Neural progenitor cell (in vitro differentiated cells): ENCODE measurements around the gene CYB5RL. TPM values are rescaled to one million over a fixed set of nuclear protein-coding genes. Genes with fewer than 3 reads are reported as not detected.

Experiments used
- DNase-seq: peaks from one replicate; pipeline ENCODE4 v3.0.0-alpha.2; 2016; ENCODE audit warnings: low spot score
- H2AFZ ChIP-seq: fragments of 200-600 bp; sonication (generic); replicated peaks from 2 replicates; pipeline ENCODE4 v1.6.1; 2016; ENCODE audit warnings: antibody characterized with exemption
- H3F3A ChIP-seq: fragments of 200-600 bp; sonication (generic); 2 replicates; pipeline ENCODE4 v1.6.1; 2016; ENCODE audit warnings: antibody characterized with exemption, low read depth
- H3K27ac ChIP-seq: fragments of 200-600 bp; sonication (generic); 2 replicates; pipeline ENCODE4 v1.5.1; 2016; ENCODE audit warnings: mild to moderate bottlenecking
- H3K27me3 ChIP-seq: fragments of 200-600 bp; sonication (generic); 2 replicates; pipeline ENCODE4 v1.6.1; 2016; ENCODE audit warnings: mild to moderate bottlenecking, moderate library complexity
- H3K36me3 ChIP-seq: fragments of 200-600 bp; sonication (generic); 2 replicates; pipeline ENCODE4 v1.5.1; 2016
- H3K4me1 ChIP-seq: fragments of 200-600 bp; sonication (generic); 2 replicates; pipeline ENCODE4 v1.6.1; 2016; ENCODE audit warnings: mixed run types
- H3K4me2 ChIP-seq: fragments of 200-600 bp; sonication (generic); 2 replicates; pipeline ENCODE4 v1.6.1; 2016
- H3K4me3 ChIP-seq: fragments of 200-600 bp; sonication (generic); 2 replicates; pipeline ENCODE4 v1.5.1; 2016
- H3K79me2 ChIP-seq: fragments of 200-600 bp; sonication (generic); 2 replicates; pipeline ENCODE4 v1.6.1; 2016; ENCODE audit warnings: low read depth
- H3K9ac ChIP-seq: fragments of 200-600 bp; sonication (generic); 2 replicates; pipeline ENCODE4 v1.6.1; 2016
- H3K9me3 ChIP-seq: fragments of 200-600 bp; sonication (generic); 2 replicates; pipeline ENCODE4 v1.5.1; 2016; ENCODE audit warnings: low read depth
- H4K20me1 ChIP-seq: fragments of 200-600 bp; sonication (generic); 2 replicates; pipeline ENCODE4 v1.6.1; 2016; ENCODE audit warnings: low read depth
- H3K27ac Mint-ChIP-seq: 3 replicates; pipeline ENCODE4 v1.8.0; 2021; ENCODE audit warnings: mixed read lengths
- H3K27me3 Mint-ChIP-seq: 2 replicates; pipeline ENCODE4 v1.8.0; 2022; ENCODE audit warnings: low read depth, mild to moderate bottlenecking, inconsistent platforms, moderate library complexity, mixed read lengths; ENCODE audit not compliant: insufficient read depth
- H3K36me3 Mint-ChIP-seq: 3 replicates; pipeline ENCODE4 v1.8.0; 2021; ENCODE audit warnings: mixed read lengths
- H3K4me1 Mint-ChIP-seq: 3 replicates; pipeline ENCODE4 v1.8.0; 2021; ENCODE audit warnings: mixed read lengths
- H3K4me3 Mint-ChIP-seq: 3 replicates; pipeline ENCODE4 v1.8.0; 2021; ENCODE audit warnings: mild to moderate bottlenecking, moderate library complexity, mixed read lengths
- H3K9me3 Mint-ChIP-seq: 3 replicates; pipeline ENCODE4 v1.8.0; 2020; ENCODE audit warnings: mixed read lengths
- CTCF ChIP-seq: fragments of 200-600 bp; sonication (generic); IDR thresholded peaks from 2 replicates; pipeline ENCODE4 v1.5.1; 2017; ENCODE audit warnings: antibody characterized with exemption, mild to moderate bottlenecking
- EZH2 ChIP-seq: fragments of 200-600 bp; sonication (generic); IDR thresholded peaks from 2 replicates; pipeline ENCODE4 v1.6.1; 2017; ENCODE audit warnings: antibody characterized with exemption, mild to moderate bottlenecking, moderate library complexity
- EZH2phosphoT487 ChIP-seq: fragments of 200-600 bp; sonication (generic); IDR thresholded peaks from 2 replicates; pipeline ENCODE4 v1.6.1; 2017; ENCODE audit warnings: antibody characterized with exemption
- total RNA-seq: library from RNA; depleted of rRNA; stranded (reverse); fragments of >200 nt; gene quantifications from 2 replicates; pipeline ENCODE4 v1.2.3, GENCODE V29; 2015; ENCODE audit warnings: low replicate concordance

Gene CYB5RL
- total RNA-seq, 1 donor from 2014 or later, result 6.4 TPM

DNA sequence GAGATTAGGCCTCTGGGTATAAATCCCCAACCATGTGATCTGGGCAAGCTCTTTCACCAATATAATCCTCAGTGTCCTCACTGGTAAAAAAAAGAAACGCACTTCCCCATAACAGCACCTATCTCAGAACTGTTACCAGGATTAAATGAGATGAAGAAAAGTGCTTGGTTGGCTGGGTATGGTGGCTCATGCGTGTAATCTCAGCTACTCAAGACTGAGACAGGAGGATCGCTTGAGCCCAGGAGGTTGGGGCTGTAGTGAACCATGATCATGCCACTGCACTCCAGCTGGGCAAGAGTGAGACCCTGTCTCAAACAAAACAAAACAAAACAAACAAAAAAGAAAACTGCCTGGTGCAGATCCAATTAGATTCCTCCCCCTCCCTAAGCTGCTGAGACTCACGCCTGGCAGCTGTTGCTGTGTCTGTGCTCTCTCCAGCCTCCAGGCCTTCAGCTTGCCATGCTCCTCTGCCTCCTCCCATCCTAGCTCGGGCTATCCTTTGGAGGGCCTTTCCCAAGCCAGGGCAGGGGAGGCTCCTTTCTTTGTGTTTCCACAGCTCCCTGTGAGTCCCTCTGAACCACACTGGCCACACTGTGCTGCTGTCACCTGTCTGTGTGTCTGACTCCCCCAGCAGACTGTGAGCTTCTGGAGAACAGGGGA lies 19.0 kb downstream of the CYB5RL start:
- no peaks in the 10 kb centered on the region for H3K9me3 Mint-ChIP-seq
- no peak overlapping the region for H3K9ac ChIP-seq
- H3K4me1 ChIP-seq, result no peaks in the 10 kb centered on the region
- H3K4me3 Mint-ChIP-seq, result no peak overlapping the region
- peaks cover 2% of the 10 kb centered on the region for H3K27me3 Mint-ChIP-seq
- peak overlapping the region; percentile 93 for H3K27ac Mint-ChIP-seq
- H3K4me2 ChIP-seq, result no peak overlapping the region
- H3K36me3 ChIP-seq, result no peaks in the 10 kb centered on the region
- H3K9me3 ChIP-seq, result no peaks in the 10 kb centered on the region
- no peak overlapping the region for H2AFZ ChIP-seq
- H3F3A ChIP-seq, result no peaks in the 10 kb centered on the region
- no peaks in the 10 kb centered on the region for H3K79me2 ChIP-seq
- H3K4me1 Mint-ChIP-seq, result peaks cover 17% of the 10 kb centered on the region
- TF ChIP-seq EZH2 (no peak), EZH2phosphoT487 (no peak), CTCF (no peak)
- peak; percentile 29 for DNase-seq
- H3K27me3 ChIP-seq, result no peaks in the 10 kb centered on the region
- H3K36me3 Mint-ChIP-seq, result peaks cover under 1% of the 10 kb centered on the region
- H4K20me1 ChIP-seq, result no peaks in the 10 kb centered on the region
- H3K4me3 ChIP-seq, result no peak overlapping the region
- no peak overlapping the region for H3K27ac ChIP-seq

- H3K36me3 ChIP-seq, result no peaks in the 10 kb centered on the region
- Mint-ChIP-seq H3K36me3 (no peaks in the 10 kb centered on the region), H3K27ac (peak overlapping the region; percentile 63), H3K27me3 (peaks cover 2% of the 10 kb centered on the region), H3K4me1 (peaks cover 38% of the 10 kb centered on the region), H3K9me3 (no peaks in the 10 kb centered on the region), H3K4me3 (no peak overlapping the region)
- no peaks in the 10 kb centered on the region for H3F3A ChIP-seq
- H4K20me1 ChIP-seq, result no peaks in the 10 kb centered on the region
- H3K9ac ChIP-seq, result no peak overlapping the region
- no peaks in the 10 kb centered on the region for H3K79me2 ChIP-seq
- no peak overlapping the region for H3K27ac ChIP-seq
- H3K27me3 ChIP-seq, result no peaks in the 10 kb centered on the region
- no peak overlapping the region for H3K4me3 ChIP-seq
- TF ChIP-seq CTCF, result no peak
- TF ChIP-seq EZH2phosphoT487, result no peak
- TF ChIP-seq EZH2, result no peak
- no peak for DNase-seq
- H3K4me1 ChIP-seq, result peaks cover 5% of the 10 kb centered on the region
- no peak overlapping the region for H2AFZ ChIP-seq
- H3K9me3 ChIP-seq, result no peaks in the 10 kb centered on the region
- H3K4me2 ChIP-seq, result no peak overlapping the region
Measured at GRCh38 chr1:54178296-54179070, 21.3 kb downstream of the CYB5RL start.

GRCh38 chr1:54177726-54178125 lies 22.1 kb downstream of the CYB5RL start:
- Histone ChIP-seq H3K9ac (no peak overlapping the region), H3F3A (no peaks in the 10 kb centered on the region), H3K4me3 (no peak overlapping the region), H2AFZ (no peak overlapping the region), H3K27ac (no peak overlapping the region), H3K36me3 (no peaks in the 10 kb centered on the region), H3K4me1 (peaks cover 5% of the 10 kb centered on the region), H3K9me3 (no peaks in the 10 kb centered on the region), H3K27me3 (no peaks in the 10 kb centered on the region), H4K20me1 (no peaks in the 10 kb centered on the region), H3K4me2 (no peak overlapping the region), H3K79me2 (no peaks in the 10 kb centered on the region)
- Mint-ChIP-seq H3K27me3 (peaks cover 2% of the 10 kb centered on the region), H3K4me3 (no peak overlapping the region), H3K4me1 (peaks cover 46% of the 10 kb centered on the region), H3K27ac (peak overlapping the region; percentile 63), H3K36me3 (no peaks in the 10 kb centered on the region), H3K9me3 (no peaks in the 10 kb centered on the region)
- no peak for DNase-seq
- no peak for TF ChIP-seq CTCF
